Lower leg skin (tissue), 3 donors: ENCODE measurements around the gene PLAAT5.
"Not testable (repeated sequence)": the region's sequence is repeated elsewhere in the genome, so short reads cannot be mapped to it uniquely, and the experiment has no call there.

ENCODE experiments used
- POLR2A ChIP-seq, 2 donors: fragments of 450-650 bp; IDR thresholded peaks; one replicate each; pipeline ENCODE4 v1.6.1; 2016 to 2017; ENCODE audit warnings: antibody characterized with exemption in 2 of 2, mild to moderate bottlenecking in 1 of 2, moderate library complexity in 1 of 2
- TF ChIP-seq, protein P1 (sequence below), 3 donors: fragments of 450-650 bp; IDR thresholded peaks; one replicate each; pipeline ENCODE4 v1.5.1; 2016; ENCODE audit warnings: antibody characterized with exemption in 3 of 3, mild to moderate bottlenecking in 3 of 3, moderate library complexity in 2 of 3

DNA sequence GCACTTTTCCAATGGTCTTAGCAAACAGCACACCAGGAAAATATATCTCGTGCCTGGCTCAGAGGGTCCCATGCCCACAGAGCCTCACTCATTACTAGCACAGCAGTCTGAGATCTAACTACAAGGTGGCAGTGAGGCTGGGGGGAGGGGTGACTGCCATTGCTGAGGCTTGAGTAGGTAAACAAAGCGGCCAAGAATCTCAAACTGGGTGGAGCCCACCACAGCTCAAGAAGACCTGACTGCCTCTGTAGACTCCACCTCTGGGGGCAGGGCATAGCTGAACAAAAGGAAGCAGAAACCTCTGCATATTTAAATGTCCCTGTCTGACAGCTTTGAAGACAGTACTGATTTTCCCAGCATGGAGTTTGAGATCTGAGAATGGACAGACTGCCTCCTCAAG is 60.2 kb downstream of the PLAAT5 start:
- not testable (repeated sequence) for TF ChIP-seq POLR2A (IDR thresholded peaks at IDR 0.05)
- TF ChIP-seq, protein P1, sequence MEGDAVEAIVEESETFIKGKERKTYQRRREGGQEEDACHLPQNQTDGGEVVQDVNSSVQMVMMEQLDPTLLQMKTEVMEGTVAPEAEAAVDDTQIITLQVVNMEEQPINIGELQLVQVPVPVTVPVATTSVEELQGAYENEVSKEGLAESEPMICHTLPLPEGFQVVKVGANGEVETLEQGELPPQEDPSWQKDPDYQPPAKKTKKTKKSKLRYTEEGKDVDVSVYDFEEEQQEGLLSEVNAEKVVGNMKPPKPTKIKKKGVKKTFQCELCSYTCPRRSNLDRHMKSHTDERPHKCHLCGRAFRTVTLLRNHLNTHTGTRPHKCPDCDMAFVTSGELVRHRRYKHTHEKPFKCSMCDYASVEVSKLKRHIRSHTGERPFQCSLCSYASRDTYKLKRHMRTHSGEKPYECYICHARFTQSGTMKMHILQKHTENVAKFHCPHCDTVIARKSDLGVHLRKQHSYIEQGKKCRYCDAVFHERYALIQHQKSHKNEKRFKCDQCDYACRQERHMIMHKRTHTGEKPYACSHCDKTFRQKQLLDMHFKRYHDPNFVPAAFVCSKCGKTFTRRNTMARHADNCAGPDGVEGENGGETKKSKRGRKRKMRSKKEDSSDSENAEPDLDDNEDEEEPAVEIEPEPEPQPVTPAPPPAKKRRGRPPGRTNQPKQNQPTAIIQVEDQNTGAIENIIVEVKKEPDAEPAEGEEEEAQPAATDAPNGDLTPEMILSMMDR (IDR thresholded peaks at IDR 0.05) = not testable (repeated sequence)
